ENCODE results near the gene MGAT3. TPM values are rescaled to one million over a fixed set of nuclear protein-coding genes. Genes with fewer than 3 reads are reported as not detected.

Gene MGAT3
- total and polyA plus RNA-seq, 2 of the 13 experiments (the other 11 are each of a cell fraction or from before 2014, with no cell fraction given), result 0.11 to 0.15 TPM

DNA sequence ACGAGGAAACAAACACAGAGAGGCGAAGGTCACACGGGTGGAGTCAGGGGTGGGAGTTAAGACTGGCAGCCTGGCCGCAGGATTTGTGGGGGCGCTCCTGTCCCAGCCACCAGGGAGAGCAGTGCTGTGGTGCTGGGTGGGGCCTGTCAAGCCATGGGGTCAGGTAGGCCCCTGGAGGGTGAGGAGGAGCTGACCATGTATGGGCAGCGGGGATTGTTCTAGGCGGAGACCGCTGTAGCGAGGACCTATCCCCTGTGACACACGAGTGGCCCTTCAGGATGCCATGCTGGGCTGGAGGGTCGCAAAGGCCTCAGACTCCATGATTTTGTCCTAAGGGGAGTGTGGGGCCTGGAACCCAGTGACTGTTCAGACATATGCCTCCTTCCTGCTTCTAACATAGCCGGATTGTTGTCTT is 77.3 kb downstream of the MGAT3 start (continued):
- TF ChIP-seq, protein P1, sequence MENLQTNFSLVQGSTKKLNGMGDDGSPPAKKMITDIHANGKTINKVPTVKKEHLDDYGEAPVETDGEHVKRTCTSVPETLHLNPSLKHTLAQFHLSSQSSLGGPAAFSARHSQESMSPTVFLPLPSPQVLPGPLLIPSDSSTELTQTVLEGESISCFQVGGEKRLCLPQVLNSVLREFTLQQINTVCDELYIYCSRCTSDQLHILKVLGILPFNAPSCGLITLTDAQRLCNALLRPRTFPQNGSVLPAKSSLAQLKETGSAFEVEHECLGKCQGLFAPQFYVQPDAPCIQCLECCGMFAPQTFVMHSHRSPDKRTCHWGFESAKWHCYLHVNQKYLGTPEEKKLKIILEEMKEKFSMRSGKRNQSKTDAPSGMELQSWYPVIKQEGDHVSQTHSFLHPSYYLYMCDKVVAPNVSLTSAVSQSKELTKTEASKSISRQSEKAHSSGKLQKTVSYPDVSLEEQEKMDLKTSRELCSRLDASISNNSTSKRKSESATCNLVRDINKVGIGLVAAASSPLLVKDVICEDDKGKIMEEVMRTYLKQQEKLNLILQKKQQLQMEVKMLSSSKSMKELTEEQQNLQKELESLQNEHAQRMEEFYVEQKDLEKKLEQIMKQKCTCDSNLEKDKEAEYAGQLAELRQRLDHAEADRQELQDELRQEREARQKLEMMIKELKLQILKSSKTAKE (CRISPR knock-in tag; IDR thresholded peaks at IDR 0.05; ENCODE audit: borderline replicate concordance), result no peak
- TF ChIP-seq, protein P2, sequence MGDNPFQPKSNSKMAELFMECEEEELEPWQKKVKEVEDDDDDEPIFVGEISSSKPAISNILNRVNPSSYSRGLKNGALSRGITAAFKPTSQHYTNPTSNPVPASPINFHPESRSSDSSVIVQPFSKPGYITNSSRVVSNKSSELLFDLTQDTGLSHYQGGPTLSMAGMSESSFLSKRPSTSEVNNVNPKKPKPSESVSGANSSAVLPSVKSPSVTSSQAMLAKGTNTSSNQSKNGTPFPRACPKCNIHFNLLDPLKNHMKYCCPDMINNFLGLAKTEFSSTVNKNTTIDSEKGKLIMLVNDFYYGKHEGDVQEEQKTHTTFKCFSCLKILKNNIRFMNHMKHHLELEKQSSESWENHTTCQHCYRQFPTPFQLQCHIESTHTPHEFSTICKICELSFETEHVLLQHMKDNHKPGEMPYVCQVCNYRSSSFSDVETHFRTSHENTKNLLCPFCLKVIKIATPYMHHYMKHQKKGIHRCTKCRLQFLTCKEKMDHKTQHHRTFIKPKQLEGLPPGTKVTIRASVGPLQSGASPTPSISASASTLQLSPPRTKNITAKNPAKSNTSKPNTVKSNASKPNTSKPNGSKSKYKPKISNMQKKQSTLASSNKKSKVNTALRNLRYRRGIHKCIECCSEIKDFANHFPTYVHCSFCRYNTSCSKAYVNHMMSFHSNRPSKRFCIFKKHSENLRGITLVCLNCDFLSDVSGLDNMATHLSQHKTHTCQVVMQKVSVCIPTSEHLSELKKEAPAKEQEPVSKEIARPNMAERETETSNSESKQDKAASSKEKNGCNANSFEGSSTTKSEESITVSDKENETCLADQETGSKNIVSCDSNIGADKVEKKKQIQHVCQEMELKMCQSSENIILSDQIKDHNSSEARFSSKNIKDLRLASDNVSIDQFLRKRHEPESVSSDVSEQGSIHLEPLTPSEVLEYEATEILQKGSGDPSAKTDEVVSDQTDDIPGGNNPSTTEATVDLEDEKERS (CRISPR knock-in tag; IDR thresholded peaks at IDR 0.05), result 0 out of 2 replicates have a peak, but pooled peaks have one; percentile 31
- no peak for TF ChIP-seq FOXM1 (CRISPR knock-in tag; IDR thresholded peaks at IDR 0.05)
- no peak for TF ChIP-seq ZKSCAN1 (IDR thresholded peaks at IDR 0.05; ENCODE audit: low read length)
- TF ChIP-seq, protein P3, sequence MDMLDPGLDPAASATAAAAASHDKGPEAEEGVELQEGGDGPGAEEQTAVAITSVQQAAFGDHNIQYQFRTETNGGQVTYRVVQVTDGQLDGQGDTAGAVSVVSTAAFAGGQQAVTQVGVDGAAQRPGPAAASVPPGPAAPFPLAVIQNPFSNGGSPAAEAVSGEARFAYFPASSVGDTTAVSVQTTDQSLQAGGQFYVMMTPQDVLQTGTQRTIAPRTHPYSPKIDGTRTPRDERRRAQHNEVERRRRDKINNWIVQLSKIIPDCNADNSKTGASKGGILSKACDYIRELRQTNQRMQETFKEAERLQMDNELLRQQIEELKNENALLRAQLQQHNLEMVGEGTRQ (IDR thresholded peaks at IDR 0.05; ENCODE audit: low read depth, low read length), result no peak
- TF ChIP-seq, protein P3 (CRISPR knock-in tag; IDR thresholded peaks at IDR 0.05; ENCODE audit: borderline replicate concordance), result peak; percentile 84; the same call in 1 of the 2 replicates
- TF ChIP-seq ZNF883 (CRISPR knock-in tag; IDR thresholded peaks at IDR 0.05; ENCODE audit: not compliant biosample characterization), result no peak
- no peak for TF ChIP-seq DNMT3B (CRISPR knock-in tag; conservative IDR thresholded peaks at IDR 0.05)
- TF ChIP-seq ZNF768 (CRISPR knock-in tag; IDR thresholded peaks at IDR 0.05), result no peak
- no peak for TF ChIP-seq PCBP2 (optimal IDR thresholded peaks at IDR 0.05; ENCODE audit: low read depth, low read length, poor library complexity, severe bottlenecking)
- no peak for TF ChIP-seq TARDBP (CRISPR knock-in tag; IDR thresholded peaks at IDR 0.05)
- TF ChIP-seq, protein P4, sequence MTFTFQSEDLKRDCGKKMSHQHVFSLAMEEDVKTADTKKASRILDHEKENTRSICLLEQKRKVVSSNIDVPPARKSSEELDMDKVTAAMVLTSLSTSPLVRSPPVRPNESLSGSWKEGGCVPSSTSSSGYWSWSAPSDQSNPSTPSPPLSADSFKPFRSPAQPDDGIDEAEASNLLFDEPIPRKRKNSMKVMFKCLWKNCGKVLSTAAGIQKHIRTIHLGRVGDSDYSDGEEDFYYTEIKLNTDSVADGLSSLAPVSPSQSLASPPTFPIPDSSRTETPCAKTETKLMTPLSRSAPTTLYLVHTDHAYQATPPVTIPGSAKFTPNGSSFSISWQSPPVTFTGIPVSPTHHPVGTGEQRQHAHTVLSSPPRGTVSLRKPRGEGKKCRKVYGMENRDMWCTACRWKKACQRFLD (CRISPR knock-in tag; IDR thresholded peaks at IDR 0.05; ENCODE audit: borderline replicate concordance), result no peak
- TF ChIP-seq ZNF337 (CRISPR knock-in tag; IDR thresholded peaks at IDR 0.05; ENCODE audit: borderline replicate concordance, low read depth), result no peak
- no peak for TF ChIP-seq HMGA1 (CRISPR knock-in tag; conservative IDR thresholded peaks at IDR 0.05)
- no peak for TF ChIP-seq RXRB (CRISPR knock-in tag; IDR thresholded peaks at IDR 0.05; ENCODE audit: borderline replicate concordance)
- TF ChIP-seq YEATS2 (CRISPR knock-in tag; IDR thresholded peaks at IDR 0.05; ENCODE audit: borderline replicate concordance), result no peak
- no peak for TF ChIP-seq MBNL3 (CRISPR knock-in tag; conservative IDR thresholded peaks at IDR 0.05)
- TF ChIP-seq, protein P5, sequence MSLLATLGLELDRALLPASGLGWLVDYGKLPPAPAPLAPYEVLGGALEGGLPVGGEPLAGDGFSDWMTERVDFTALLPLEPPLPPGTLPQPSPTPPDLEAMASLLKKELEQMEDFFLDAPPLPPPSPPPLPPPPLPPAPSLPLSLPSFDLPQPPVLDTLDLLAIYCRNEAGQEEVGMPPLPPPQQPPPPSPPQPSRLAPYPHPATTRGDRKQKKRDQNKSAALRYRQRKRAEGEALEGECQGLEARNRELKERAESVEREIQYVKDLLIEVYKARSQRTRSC (CRISPR knock-in tag; IDR thresholded peaks at IDR 0.05; ENCODE audit: low read depth), result 0 out of 2 replicates have a peak, but pooled peaks have one; percentile 6
- TF ChIP-seq PRPF4 (IDR thresholded peaks at IDR 0.05; ENCODE audit: low read depth, low read length, poor library complexity, severe bottlenecking), result no peak
